HG02759 (cell line): ENCODE results near the gene M1AP.

Experiments used
- ATAC-seq: cut with Tn5 transposase; IDR thresholded peaks from one replicate; pipeline ENCODE4 v1.9.1; 2021; ENCODE audit warnings: mild to moderate bottlenecking, moderate library complexity; ENCODE audit not compliant: unreplicated experiment

Gene M1AP

DNA sequence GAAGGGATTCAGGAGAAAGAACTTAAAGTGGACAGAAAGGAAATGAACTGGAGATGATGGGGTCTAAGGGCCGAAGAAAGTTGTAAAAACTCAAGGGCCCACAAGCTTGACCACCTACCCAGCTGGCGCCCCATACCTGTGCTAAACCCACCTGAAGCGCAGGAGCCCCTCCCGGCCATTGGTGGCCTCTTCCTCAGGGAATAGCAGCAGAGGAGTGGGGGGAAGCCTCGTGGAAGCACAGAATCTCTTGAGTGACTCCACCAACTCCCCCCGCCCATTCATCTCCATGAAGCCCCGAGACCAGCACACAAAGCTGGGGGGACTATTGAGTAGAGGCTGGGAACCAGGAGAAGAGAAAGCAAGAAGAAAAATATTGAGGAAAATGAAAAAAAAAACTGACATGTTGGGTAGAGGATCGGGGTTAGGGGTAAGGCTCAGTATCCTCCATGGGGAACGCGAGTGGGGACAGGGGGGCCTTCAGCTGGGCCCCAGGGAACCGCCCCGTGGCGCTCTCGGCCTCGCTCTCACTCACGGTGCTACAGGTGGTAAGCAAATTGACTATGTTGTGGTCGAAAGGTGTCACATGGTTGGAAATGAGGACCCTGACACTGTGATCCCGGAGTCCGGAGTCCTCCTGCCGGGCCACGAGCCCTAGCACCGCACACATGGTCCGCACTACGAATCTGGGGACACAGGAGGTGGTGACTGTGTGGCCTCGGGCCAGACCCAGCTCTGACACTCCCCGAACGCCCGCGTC lies 119.4 kb downstream of the M1AP start:
- peak; percentile 13 for ATAC-seq

DNA sequence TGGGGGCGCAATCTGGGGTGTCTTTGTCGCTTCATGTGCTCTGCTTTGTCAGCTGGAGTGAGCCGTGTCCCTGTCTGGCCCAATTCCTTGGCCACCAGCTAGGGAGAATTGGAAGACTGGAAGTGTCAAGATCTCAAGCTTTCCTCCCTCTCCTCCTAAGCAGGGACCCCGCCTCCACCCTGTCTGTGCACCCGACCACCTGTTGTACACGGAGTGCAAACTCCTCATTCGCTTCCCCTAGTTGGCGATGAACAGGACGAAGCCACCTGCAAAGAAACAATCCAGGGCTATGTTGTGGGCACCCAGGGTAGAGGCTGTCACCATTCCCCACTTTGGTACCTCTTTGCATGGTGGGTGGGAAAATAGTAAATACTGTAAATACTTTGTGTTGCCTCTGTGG lies 120.4 kb downstream of the M1AP start:
- ATAC-seq = no peak

DNA sequence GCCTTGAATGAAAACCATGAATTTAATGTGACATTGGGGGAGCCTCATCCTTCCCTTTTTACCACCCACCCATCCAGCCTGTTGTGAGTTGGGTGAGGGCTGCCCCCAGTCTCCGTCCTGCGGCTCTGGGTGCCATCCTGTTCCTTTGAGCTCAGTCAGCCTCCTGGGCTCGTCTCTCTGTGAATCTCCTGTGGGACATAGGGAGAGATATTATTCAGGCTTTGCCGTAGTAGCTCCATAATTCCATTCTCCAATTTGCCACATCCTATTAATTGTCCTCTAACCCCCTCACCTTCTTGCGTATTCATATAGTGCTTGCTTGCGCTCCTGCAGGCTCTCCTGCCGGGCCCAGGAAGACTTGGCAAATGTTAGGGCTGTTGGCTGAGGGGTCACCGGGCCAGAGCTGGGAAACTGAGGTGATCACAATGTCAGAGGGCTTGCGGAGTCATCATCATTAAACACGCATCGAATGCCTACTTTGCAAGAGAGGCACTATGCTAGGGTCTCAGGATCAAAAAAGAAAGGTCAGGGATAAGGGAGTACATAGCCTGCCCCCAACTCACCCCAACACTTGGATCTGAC lies 121.4 kb downstream of the M1AP start:
- ATAC-seq = no peak

DNA sequence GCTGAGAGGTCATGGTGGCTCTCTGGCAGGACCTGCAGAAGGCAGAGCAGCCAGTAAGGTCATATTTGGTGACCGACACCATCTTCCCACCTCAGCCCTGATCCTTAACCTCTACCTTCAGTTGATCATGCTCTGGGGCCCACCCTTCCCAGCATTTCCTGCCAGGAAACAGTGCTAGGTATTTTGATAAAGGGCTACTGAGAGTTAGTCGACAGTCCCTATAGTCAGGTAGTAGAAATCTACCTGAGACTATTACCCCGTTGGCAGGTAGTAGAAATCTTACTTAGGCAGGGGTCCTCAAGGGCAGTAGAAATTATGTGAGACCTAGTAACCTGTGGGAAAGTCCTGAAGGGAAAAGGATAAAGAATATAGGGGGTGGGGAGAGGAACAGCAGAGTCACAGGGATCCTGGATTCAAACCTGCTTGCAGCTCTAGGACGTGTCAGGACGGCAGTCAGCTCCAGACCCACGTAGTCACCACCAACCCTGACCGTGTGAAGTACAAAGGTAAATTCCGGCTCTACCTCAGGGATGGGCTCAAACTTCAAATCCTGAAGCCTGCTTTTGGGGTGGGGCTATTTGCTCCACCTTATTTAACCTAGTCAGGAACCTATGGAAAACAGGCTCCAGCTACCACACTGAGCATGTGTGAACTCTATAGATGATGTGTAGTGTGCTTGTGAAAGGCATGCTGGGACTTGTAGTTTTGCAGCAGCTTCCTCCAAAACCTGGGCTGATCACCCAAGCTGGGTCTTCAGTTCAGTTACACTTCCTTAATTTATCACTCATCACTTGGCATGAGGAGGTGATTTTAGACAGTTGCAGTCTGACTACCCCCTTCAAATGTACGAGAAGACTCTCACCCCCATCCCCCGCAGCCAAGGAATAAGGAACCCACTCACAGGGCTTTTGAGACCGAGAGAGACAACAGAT lies 122.1 kb downstream of the M1AP start, which contains the start of gene DQX1:
DQX1 (minus strand) TSS at position 515 of the 932 bp plus-strand sequence; CDS start at position 13, 502 bp downstream.
- ATAC-seq = no peak

DNA sequence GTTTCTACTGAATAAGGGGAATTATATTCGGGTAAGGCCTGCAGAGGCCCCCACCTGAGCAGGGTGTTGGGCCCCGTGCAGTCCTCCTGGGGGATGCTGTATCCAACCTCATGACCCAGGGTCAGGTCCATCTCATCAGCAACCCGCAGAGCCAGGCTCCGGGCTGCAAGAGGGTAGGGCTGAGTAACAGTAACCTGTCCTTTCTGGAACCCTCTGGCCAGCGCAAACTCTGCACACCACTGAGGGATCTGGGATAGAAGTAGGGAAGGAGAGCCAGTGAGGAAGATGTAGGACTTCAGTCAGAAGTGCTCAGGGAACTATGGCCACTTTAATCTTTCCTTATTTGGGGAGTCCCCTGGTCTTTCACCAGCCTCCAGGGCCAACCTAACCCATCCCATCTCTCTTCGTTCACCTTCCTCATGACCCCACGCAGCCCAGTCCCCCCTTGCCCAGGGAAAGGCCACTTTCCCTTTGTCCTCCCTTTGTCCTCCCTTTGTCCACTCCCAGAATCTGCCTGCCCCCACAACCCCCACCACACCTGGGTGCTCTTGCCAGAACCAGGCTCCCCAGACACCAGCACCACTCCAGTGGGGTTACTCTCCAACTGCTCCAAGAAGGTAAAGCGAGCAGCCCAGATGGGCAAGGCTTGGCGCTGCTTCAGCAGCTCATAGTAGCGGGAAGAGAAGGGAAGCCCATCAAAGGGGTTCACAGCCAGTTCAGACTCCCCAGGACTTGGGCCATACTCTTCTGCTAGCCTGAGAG lies 123.0 kb downstream of the M1AP start:
- no peak for ATAC-seq

DNA sequence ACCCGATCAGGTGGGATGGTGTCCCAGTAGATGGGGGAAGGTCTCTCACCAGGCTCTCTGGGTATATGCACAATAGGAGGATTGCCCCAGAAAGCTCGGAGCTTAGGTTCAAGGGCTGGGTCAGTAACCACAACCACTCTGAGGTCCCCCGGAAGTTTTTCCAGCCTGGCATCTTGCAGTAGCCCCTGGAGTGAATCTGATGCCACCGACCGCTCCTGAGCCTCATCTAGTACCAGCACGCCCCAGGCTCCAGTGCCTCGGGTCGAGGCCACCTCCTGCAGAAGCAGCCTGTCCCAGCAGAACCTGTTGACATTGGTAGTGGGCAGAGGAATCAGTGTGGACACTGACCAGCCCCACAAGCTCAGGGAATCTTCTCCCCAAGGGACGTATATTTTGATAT lies 124.1 kb downstream of the M1AP start:
- no peak for ATAC-seq

DNA sequence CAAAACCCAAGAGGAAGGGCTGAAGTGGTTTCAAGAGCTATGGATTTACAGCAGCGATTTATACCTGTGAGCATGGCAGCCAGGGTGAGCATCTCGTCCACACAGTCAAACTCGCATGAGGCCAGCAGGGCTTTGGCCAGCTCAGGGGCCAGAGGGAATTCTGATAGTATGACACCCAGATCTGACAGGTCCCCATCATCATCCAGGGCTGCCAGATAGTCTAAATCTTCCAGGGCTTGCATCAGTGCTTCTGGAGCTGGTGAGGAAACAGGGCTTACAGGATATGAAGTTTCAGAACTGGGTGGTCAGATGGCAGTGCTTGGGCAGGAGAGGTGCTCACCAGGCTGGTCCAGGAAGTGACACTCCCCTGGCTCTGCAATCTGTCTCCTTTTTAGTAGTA lies 125.6 kb downstream of the M1AP start:
- no peak for ATAC-seq

DNA sequence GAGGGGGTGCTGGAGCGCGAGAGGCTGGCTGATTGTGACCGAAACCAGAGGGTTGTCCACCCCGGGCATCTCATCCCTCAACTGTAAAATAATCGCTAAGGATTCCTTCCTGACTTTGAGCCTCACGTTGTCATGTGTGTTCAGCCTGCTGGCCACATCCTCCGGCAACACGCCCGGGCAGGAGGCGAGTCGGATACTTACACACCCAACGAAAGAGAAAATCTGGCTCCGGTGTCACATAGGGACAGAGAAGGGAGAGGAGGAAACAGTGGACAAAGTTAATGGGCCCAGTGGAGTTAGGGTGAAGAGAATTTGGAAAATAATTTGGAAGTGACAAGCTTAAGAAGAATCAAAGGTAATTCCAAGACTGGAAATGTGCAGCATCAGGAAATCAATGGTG lies 131.5 kb downstream of the M1AP start:
- no peak for ATAC-seq

DNA sequence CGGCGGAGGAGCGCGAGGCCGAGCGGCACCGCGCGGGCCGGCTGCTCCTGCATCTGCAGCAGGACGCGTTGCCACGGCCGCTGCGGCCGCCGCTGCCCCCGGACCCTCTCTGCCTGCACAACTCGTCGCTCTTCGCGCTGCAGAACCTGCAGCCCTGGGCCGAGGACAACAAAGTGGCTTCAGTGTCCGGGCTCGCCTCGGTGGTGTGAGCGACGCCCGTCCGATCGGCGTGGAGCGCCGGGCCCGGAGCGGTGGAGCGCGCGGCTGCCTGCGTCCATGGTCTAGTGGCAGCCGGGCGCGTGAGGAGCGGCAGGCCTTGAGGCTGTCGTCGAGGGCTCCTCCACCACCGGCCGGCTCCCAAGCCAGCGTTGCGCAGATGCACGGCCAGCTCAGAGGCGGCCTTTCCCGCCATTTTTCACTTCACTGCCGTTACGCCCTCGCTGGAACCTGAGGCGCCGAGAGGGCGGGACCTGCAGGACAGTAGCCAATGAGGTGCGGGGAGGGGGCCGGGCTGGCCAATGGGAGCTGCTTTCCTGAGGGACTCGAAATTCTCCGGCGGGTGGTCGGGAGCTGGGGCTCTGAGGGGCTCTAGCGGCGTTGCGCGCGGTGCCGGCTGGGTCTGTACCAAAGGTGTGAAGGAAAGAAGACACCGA lies 132.0 kb downstream of the M1AP start:
- peak; percentile 74 for ATAC-seq

DNA sequence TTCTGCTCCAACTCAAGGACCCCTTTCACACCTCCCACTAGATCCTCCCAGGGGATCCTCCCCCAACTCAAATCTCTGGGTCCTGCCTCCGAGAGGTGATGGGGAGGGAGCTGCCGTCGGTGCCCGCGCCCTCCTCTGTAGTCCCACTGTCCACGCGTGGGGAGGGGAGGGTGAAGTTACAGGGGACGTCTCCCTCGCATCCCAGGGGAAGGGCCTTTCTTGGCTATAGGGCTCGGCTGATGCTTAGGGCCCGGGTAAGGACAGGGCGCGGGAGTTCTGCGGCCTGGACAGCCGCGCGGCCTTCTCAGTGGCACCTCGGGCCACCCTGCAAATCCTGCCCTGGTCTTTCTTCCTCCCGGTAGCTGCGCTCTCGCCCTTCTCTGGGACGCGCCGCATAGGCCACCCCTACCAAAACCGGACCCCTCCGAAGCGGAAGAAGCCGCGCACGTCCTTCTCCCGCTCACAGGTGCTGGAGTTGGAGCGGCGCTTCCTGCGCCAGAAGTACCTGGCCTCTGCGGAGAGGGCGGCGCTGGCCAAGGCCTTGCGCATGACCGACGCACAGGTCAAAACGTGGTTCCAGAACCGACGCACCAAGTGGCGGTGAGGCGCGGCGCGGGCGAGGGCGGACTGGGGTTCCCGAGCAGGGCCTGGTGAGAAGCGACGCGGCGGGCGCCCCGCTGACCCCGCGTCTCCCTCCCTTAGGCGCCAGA lies 132.7 kb downstream of the M1AP start:
- ATAC-seq = peak; percentile 23

DNA sequence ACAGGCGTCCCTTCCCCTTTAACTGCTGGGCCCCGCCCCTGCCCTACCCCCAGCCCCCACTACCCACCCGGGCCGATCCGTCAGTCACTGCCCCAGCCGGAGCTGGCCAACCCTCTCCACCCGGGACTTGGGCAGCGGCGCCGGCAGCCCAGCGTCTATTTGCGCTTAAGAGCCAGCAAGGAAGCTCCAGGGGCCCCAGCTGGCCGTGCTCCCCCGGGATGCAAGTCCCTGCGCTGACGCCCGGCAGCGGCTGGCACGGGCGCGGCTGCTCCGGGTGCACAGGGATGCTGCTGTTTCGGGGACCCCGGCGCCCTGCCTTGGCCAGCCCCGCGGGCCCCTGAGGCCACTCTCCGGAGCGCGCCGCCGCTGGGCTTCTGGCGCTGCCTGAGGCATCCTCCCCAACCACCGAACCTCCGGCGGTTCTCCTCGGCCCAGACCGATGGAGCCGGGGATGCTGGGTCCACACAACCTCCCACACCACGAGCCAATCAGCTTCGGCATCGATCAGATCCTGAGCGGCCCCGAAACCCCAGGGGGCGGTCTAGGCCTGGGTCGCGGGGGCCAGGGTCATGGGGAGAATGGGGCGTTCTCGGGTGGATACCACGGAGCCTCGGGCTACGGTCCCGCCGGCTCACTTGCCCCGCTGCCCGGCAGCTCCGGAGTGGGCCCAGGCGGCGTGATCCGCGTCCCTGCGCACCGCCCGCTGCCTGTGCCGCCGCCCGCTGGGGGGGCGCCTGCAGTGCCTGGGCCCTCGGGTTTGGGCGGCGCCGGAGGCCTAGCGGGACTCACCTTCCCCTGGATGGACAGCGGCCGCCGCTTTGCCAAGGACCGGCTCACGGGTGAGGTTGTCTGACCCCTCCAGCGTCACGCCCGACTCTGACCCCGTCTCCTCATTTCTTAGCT lies 133.5 kb downstream of the M1AP start, which contains the start of gene TLX2:
TLX2 (plus strand) TSS at position 83 of the 903 bp plus-strand sequence; CDS start at position 440, 357 bp downstream.
- no peak for ATAC-seq

DNA sequence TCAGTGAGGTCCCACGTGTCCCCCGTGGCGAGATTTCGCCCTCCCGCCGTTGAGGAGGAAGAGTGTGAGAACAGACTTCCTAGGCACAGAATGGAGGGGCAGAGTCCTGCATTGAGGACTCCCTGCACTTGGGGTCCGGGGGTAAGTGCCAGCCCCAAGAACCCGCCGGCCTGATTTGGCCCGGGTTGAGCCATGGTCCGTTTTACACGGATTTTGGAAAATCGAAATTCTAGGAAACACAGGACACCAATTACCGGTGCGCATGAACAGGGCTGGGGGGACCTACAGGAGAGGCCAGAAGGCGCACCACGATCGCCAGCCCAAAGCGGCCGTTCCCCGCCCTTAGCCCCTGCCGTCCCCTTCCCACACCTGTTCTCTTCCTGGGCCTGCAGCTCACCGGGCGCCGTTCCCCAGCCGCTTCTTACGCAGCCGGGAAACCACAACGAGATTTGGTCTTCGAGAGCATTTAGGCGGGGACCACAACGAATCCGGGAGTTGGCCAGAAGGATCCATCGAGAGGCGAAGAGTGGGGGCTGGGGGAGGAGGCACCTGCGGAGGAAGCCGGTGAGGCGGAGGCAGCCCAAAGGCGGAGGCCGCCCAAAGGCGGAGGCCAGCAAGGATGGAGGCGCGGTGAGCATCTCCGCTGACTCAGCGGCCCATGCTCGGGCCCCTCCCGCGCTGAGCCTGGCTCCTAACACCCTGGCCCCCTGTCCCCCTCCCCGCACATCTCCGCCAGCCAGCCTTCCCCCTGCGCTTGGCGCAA lies 134.3 kb downstream of the M1AP start:
- no peak for ATAC-seq

DNA sequence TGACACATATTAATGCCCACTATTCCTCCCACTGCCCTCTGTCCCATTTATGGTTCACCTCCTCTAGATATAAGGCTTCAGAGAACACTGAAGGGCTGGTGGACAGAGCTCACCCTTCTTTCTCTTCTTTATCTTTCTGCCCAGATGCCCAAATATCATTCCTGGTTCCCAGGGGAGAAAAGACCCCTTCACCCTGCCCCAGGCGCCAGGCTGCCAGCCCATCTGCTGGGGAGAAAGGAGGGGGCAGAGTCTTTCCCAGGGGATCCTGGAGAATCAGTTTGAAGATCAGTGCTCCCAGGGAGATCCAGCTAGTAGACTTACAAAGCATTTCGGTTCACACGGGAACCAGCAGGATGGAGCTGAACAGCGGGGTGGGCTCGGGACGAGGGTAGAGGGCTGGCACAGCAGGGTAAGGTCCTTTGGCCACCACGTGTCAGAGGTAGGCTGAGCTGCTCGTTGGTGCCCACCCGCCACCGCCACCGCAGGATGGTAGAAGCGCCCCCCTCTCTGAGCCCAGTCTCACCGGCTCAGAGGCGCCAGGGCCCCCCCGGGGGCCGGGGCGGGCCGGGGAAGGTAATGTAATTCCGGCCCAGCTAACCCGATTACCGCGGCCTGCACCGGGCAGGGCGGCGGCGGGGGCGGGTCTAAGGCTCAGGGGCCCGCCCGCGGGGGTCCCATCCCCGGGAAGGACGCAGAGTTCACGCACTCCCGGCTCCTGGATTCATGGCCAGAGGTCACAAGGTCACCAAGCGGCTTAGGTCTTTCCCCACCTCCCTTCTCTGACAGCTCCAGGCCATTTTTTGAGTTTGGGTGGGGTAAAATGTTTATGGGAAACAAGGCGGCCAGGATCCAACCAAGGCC lies 135.2 kb downstream of the M1AP start:
- no peak for ATAC-seq

DNA sequence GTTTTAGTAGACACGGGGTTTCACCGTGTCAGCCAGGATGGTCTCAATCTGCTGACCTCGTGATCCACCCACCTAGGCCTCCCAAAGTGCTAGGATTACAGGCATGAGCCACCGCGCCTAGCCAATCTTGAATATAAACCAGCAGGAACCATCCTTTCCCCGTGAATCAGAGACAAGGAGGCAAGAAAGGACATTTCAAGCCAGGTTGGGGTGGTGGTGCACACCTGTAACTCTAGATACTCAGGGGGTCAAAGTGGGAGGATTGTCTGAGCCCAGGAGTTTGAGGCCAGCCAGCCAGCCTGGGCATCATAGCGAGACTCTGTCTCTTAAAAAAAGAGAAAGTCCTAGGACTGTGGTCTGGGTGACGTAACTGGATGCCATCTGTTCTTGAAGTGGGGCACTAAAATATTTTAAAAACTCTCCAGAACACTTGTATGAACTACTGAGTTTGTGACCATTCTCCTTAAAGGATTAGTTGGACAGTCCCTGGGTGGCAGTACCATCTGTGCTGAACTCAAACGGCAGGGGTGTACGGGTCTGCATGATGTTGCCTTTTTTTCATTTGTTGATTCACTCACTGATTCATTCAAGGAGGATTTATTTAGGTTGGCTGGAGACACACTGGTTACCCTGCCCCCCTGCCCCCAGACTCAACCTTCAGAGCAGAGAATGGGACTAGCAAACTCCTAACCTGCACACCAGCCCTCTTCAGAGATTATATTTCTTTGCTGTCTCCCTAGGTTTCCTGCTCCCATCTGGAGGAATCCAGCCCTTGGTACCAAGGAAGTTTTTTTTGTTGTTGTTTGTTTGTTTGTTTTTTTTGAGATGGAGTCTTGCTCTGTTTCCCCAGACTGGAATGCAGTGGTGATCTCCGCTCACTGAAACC lies 136.8 kb downstream of the M1AP start:
- no peak for ATAC-seq

DNA sequence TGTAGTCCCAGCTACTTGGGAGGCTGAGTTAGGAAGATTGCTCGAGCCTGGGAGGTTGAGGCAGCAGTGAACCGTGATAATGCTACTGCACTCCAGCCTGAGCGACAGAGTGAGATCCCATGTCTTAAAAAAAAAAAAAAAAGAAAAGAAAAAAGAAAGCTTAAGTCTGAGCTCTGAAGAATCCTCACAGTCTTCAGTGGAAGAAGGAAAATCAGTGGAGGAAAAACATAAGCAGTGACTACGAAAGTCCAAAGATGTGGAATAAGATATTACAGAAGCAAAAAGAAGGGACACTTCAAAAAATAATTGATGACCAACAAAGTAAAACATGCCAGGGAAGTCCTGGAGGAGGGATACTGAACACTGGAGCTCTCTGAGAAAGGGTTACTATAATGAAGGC lies 137.9 kb downstream of the M1AP start:
- ATAC-seq = no peak
